ENCODE results near the gene EPHA5. TPM values are rescaled to one million over a fixed set of nuclear protein-coding genes. Genes with fewer than 3 reads are reported as not detected.

Gene EPHA5
- not detected for total RNA-seq
- not detected for polyA plus RNA-seq
- total RNA-seq: 0 to 0.35 (median 0.03) reads per million in 6 experiments

- DNase-seq: no peak
- H3K4me1 Mint-ChIP-seq: peaks cover 0 to 16% (median 8%) of the 10 kb centered on the region in 4 donors
- H3K9me3 Mint-ChIP-seq: peaks cover 0 to 20% (median 4%) of the 10 kb centered on the region in 9 donors
- H3K4me3 Mint-ChIP-seq: peak within 1 kb of the TSS in 6 of 10 donors; percentile 2 to 46 (median 10)
- ATAC-seq: no peak
- H3K36me3 Mint-ChIP-seq: peaks cover 0 to 15% (median 4%) of the 10 kb centered on the region in 3 donors
- H3K27me3 Mint-ChIP-seq: peaks cover 22 to 73% (median 37%) of the 10 kb centered on the region in 5 donors
- POLR2A ChIA-PET: no interaction called here
- peak within 1 kb of the TSS in 2 of 10 donors; percentile 1 to 29 for H3K27ac Mint-ChIP-seq
Measured at GRCh38 chr4:65670331-65671031, at the start of gene EPHA5. EPHA5 (minus strand) TSS chr4:65670489; CDS start chr4:65669742, 747 bp downstream.

GRCh38 chr4:65719635-65720034 lies 49.3 kb upstream of the EPHA5 start:
- Mint-ChIP-seq H3K4me1 (no peaks in the 10 kb centered on the region), H3K27me3 (no peaks in the 10 kb centered on the region), H3K36me3 (no peaks in the 10 kb centered on the region), H3K4me3 (no peak overlapping the region), H3K27ac (no peak overlapping the region), H3K9me3 (peaks cover 0 to 16% (median 6%) of the 10 kb centered on the region in 9 donors)
- POLR2A ChIA-PET: no interaction called here
- no peak for DNase-seq
- no peak for ATAC-seq

DNA sequence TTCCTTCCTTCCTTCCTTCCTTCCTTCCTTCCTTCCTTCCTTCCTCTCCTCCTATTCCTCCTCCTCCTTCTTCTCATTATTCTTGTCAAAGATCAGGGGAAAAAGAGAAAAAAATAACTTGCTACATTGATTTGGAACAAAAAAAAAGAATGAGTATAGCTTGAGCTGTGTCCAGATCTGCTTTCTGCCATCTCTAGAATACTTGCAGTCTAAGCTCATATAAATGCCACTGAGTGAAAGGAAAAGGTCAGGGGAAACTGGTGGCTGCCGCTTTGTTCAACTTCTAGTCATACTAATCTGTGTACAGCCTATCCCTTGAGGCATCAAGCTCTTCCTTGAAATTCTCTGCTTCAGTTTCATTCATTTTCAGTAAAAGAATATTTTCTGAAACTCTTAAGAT lies 28.3 kb upstream of the EPHA5 start:
- DNase-seq: no peak
- ATAC-seq: no peak
- H3K36me3 Mint-ChIP-seq: no peaks in the 10 kb centered on the region
- H3K27me3 Mint-ChIP-seq: no peaks in the 10 kb centered on the region
- H3K27ac Mint-ChIP-seq: no peak overlapping the region
- H3K4me3 Mint-ChIP-seq: no peak overlapping the region
- H3K9me3 Mint-ChIP-seq: peaks cover 0 to 6% (median 2%) of the 10 kb centered on the region in 9 donors
- POLR2A ChIA-PET: no interaction called here
- no peaks in the 10 kb centered on the region for H3K4me1 Mint-ChIP-seq

DNA sequence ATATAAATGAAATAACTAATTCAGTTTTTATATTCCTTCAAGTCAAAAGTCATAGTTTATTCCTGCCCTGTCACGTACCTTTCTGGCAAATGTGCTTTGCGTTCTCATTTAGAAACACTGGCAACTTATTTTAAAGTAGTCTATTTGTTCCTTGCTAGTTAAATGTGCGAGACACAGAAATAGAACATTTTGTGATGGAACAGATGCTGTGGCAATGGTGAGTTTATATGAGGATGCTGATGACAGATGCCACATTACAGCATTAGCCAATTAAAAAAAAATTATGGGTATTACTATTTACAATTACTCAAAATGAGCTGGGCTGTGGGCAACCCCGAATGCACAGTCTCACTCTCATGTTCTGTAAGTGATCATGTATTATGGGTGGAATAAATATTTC lies 26.1 kb upstream of the EPHA5 start:
- Mint-ChIP-seq H3K36me3 (no peaks in the 10 kb centered on the region), H3K9me3 (peaks cover 0 to 6% (median 2%) of the 10 kb centered on the region in 9 donors), H3K4me1 (no peaks in the 10 kb centered on the region), H3K27ac (no peak overlapping the region), H3K27me3 (no peaks in the 10 kb centered on the region), H3K4me3 (no peak overlapping the region)
- ATAC-seq (no peak), DNase-seq (no peak)
- POLR2A ChIA-PET: no interaction called here

GRCh38 chr4:65671372-65671771 lies 1.1 kb upstream of the EPHA5 start:
- peaks cover 0 to 15% (median 4%) of the 10 kb centered on the region in 3 donors for H3K36me3 Mint-ChIP-seq
- DNase-seq (no peak), ATAC-seq (no peak)
- no peak overlapping the region for H3K4me3 Mint-ChIP-seq
- H3K4me1 Mint-ChIP-seq: peaks cover 0 to 16% (median 8%) of the 10 kb centered on the region in 4 donors
- no peak overlapping the region for H3K27ac Mint-ChIP-seq
- POLR2A ChIA-PET: no interaction called here
- peaks cover 0 to 21% (median 4%) of the 10 kb centered on the region in 9 donors for H3K9me3 Mint-ChIP-seq
- H3K27me3 Mint-ChIP-seq: peaks cover 21 to 73% (median 37%) of the 10 kb centered on the region in 5 donors

GRCh38 chr4:65670020-65670330 lies 314 bp downstream of the EPHA5 start:
- Mint-ChIP-seq H3K4me3 (peak overlapping the region in 6 of 10 donors; percentile 2 to 46 (median 10)), H3K27me3 (peaks cover 22 to 73% (median 37%) of the 10 kb centered on the region in 5 donors)
- ATAC-seq: no peak

DNA sequence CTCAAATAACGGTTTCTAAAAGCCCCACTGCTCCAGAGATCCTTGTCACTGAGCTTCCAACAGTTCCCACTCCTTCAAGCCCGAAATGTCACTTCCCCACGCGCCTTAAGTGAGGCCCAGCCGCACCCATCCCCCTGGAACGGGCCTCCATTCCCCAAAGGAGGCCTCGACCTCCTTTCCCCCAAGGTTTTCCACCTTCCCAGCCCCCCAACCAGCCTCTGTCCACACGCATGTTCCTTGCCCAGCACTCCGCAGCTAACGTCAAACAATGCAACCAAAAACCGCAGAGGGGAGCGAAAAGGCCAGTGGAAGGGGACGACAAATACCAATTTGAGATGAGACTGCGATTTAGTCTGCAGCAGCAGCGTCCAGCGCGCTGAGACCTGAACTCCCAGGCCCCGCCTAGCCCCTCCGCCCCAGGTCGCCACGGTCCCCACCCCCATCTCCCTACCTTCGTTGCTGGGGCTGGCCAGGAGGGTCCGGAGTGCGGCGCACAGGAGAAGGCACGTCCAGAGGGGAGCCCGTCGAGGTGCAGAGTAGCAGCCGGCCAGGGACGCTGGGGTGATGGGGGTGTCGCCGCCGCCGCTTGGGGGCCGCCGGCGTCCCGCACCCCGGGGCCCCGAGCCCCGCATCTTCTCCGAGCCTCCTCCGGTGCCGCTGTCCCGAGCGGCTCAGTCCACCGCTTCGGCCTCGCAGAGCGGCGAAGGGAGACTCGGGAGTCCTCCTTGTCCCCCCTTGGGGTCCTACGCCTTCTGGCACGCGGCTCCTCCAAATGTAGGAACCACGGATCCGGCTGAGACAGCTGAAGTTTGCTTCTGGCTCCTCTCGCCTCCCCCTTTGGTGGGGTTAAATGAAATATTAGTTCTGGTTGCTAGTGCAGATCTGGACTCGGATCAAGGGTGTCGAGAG lies 924 bp downstream of the EPHA5 start:
- Mint-ChIP-seq H3K9me3 (peaks cover 0 to 20% (median 4%) of the 10 kb centered on the region in 9 donors), H3K27ac (peak overlapping the region in 2 of 10 donors; percentile 1 to 29), H3K27me3 (peaks cover 22 to 73% (median 37%) of the 10 kb centered on the region in 5 donors), H3K36me3 (peaks cover 0 to 15% (median 4%) of the 10 kb centered on the region in 3 donors), H3K4me3 (peak overlapping the region in 4 of 10 donors; percentile 8 to 46 (median 27)), H3K4me1 (peaks cover 0 to 16% (median 8%) of the 10 kb centered on the region in 4 donors)
- POLR2A ChIA-PET: no interaction called here
- no peak for DNase-seq
- no peak for ATAC-seq

More at GRCh38 chr4:65670020-65670330, 314 bp downstream of the EPHA5 start:
- no peak for DNase-seq
- Mint-ChIP-seq H3K9me3 (peaks cover 0 to 20% (median 4%) of the 10 kb centered on the region in 9 donors), H3K36me3 (peaks cover 0 to 15% (median 4%) of the 10 kb centered on the region in 3 donors), H3K4me1 (peaks cover 0 to 16% (median 8%) of the 10 kb centered on the region in 4 donors), H3K27ac (peak overlapping the region in 2 of 10 donors; percentile 1 to 29)
- POLR2A ChIA-PET: no interaction called here

- Mint-ChIP-seq H3K27ac (no peak overlapping the region), H3K36me3 (peaks cover 0 to 15% (median 4%) of the 10 kb centered on the region in 3 donors), H3K27me3 (peaks cover 22 to 70% (median 37%) of the 10 kb centered on the region in 5 donors), H3K4me3 (peak overlapping the region in 3 of 10 donors; percentile 18 to 30 (median 24)), H3K9me3 (peaks cover 0 to 20% (median 4%) of the 10 kb centered on the region in 9 donors), H3K4me1 (peaks cover 0 to 16% (median 8%) of the 10 kb centered on the region in 4 donors)
- DNase-seq (no peak), ATAC-seq (no peak)
- POLR2A ChIA-PET: no interaction called here
Measured at GRCh38 chr4:65668201-65669089, 1.8 kb downstream of the EPHA5 start.

- DNase-seq (no peak), ATAC-seq (no peak)
- Mint-ChIP-seq H3K4me1 (peaks cover 0 to 16% (median 8%) of the 10 kb centered on the region in 4 donors), H3K27me3 (peaks cover 22 to 61% (median 37%) of the 10 kb centered on the region in 5 donors), H3K36me3 (peaks cover 0 to 15% (median 4%) of the 10 kb centered on the region in 3 donors), H3K9me3 (peaks cover 0 to 18% (median 5%) of the 10 kb centered on the region in 9 donors), H3K4me3 (no peak overlapping the region), H3K27ac (no peak overlapping the region)
- POLR2A ChIA-PET: no interaction called here
Measured at GRCh38 chr4:65667506-65668041, 2.7 kb downstream of the EPHA5 start.

- peaks cover 0 to 22% (median 5%) of the 10 kb centered on the region in 9 donors for H3K9me3 Mint-ChIP-seq
- no peak overlapping the region for H3K4me3 Mint-ChIP-seq
- H3K36me3 Mint-ChIP-seq: peaks cover 0 to 10% (median 4%) of the 10 kb centered on the region in 3 donors
- ATAC-seq (no peak), DNase-seq (no peak)
- H3K27me3 Mint-ChIP-seq: peaks cover 20 to 45% (median 29%) of the 10 kb centered on the region in 5 donors
- H3K27ac Mint-ChIP-seq: no peak overlapping the region
- POLR2A ChIA-PET: no interaction called here
- H3K4me1 Mint-ChIP-seq: peaks cover 0 to 16% (median 8%) of the 10 kb centered on the region in 4 donors
Measured at GRCh38 chr4:65665771-65666523, 4.3 kb downstream of the EPHA5 start.

- no peak overlapping the region for H3K27ac Mint-ChIP-seq
- H3K9me3 Mint-ChIP-seq: peaks cover 0 to 24% (median 0%) of the 10 kb centered on the region in 9 donors
- no peaks in the 10 kb centered on the region for H3K4me1 Mint-ChIP-seq
Measured at GRCh38 chr4:65661471-65661870, 8.8 kb downstream of the EPHA5 start.

More at GRCh38 chr4:65661471-65661870, 8.8 kb downstream of the EPHA5 start:
- H3K27me3 Mint-ChIP-seq: peaks cover 0 to 2% (median under 1%) of the 10 kb centered on the region in 5 donors
- ATAC-seq (no peak), DNase-seq (no peak)
- no peaks in the 10 kb centered on the region for H3K36me3 Mint-ChIP-seq
- POLR2A ChIA-PET: no interaction called here
- no peak overlapping the region for H3K4me3 Mint-ChIP-seq
